GM21737 (cell line): ENCODE data around the gene GMEB1.
"Not testable (repeated sequence)": the region's sequence is repeated elsewhere in the genome, so short reads cannot be mapped to it uniquely, and the experiment has no call there.

Experiments used
- ATAC-seq: cut with Tn5 transposase; IDR thresholded peaks from one replicate; pipeline ENCODE4 v1.9.1; 2021; ENCODE audit warnings: mild to moderate bottlenecking, moderate library complexity; ENCODE audit not compliant: unreplicated experiment

The GMEB1 gene

DNA sequence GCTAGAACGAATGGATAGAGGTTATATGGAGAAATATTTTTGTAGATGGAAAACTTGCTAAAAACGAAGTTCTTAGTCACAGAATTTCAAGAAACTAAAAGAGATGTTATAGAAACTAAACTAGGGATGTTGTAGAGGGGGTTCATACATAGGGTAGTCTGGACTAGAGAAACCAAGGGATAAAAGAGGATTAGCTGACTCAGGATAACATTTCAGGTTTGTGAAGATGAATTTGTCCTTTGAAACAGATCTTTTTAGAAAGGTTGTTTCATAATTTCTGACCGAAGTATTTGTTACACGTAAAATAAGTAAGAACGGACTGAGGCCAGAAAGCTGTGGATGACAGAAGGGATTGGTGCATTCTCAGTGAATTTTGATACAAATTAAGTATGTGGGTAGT lies 81.7 kb downstream of the GMEB1 start:
- ATAC-seq = no peak

DNA sequence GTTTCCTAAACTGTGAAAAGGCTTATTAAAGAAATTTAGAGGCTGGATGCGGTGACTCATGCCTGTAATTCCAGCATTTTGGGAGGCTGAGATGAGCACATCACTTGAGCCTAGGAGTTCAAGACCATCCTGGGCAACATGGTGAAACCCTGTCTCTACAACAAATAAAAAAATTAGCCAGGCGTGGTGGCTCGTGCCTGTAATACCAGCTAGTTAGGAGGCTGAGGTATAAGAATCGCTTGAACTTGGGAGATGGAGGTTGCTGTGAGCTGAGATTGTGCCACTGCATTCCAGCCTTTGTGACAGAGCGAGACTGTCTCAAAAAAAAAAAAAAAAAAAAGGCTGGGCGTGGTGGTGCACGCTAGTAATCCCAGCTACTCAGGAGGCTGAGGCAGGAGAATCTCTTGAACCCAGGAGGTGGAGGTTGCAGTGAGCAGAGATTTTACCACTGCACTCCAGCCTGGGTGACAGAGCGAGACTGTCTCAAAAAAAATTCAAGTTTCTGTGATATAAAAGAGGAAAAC lies 82.2 kb downstream of the GMEB1 start:
- not testable (repeated sequence) for ATAC-seq

DNA sequence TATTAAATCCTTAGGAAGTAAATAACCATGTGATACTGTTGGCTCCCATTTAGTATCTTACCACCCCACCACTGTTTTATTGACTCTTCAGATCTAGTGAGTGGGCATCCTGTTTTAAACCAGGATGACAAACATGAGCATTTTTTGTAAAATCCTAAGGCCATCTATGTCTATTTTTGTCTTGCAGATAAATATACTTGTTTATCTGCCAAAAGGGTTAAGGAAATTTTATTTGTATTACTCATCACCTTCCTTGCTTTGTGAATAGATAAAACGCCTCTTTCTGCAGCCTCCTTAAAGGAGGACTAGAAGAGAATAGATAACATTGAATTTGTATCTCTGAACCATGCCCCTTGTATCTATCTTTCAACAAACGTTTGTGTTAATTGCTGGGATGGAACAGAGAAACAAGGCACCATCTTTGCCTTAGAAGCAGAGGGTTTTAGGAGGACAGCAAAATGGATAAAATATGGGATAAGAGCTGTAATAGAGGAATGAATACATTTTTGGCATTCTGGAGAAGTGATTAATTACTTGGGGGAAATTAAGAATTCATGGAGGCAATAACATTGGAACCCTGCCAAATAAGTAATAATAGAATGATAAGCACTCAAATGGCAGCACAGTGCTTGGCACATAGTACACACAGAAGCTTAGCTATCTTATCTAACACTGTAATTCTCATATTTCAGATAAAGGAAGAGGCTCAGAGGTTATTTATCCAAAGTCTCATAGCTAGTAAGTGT lies 82.9 kb downstream of the GMEB1 start:
- no peak for ATAC-seq

DNA sequence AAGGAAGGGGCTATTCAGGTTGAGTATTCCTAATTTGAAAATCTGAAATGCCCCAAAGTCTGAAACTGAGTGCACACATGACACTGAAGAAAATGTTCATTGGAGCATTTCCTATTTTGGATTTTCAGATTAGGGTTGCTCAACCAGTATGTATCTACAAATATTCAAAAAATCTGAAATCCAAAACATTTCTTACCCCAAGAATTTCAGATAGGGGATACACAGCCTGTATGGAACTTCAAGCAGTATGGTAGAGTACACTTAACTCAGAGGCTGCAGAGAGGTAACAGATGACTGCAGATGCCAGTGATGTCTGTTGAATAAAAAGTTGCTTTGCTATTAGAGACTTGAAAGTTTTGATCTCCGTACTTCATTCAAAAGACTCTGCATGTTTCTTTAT lies 87.1 kb downstream of the GMEB1 start:
- ATAC-seq = no peak

DNA sequence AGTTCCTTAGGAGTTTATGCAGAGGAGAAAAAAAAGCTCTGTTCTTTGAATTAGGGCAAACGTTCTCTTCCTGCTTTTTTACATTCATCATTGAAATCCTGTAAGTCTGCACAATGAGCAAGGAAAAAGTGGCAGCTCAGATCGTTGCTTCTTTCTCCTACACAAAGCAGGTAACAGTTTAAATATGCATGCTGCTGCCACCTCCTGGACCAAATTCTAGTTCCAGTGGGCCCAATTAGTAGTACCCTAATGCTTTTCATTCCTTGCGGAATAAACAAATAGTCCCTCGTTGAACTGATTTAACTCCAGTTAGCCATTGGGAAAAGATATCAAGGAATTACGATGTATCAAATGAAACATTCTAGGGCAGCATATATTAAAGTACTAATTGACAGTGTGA lies 88.3 kb downstream of the GMEB1 start:
- ATAC-seq = no peak

DNA sequence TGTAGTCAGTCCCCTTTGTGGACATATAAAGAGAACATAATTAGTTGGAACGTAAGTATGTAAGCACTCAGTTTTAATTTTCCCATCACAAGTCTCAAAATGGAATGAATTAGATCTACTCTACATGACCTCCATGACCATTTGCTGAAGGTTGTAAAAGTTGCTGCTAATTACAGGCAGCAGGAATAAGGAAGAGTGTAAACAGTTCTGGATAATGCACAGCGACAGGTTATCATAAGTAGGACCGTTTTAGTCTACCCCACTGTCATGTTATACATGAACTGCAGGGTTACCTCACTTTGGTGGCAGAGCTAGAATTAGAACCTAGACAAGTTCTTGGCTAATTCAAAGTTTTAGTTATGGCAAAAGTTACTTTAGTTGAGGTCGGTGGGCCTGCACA lies 89.8 kb downstream of the GMEB1 start:
- ATAC-seq = no peak

DNA sequence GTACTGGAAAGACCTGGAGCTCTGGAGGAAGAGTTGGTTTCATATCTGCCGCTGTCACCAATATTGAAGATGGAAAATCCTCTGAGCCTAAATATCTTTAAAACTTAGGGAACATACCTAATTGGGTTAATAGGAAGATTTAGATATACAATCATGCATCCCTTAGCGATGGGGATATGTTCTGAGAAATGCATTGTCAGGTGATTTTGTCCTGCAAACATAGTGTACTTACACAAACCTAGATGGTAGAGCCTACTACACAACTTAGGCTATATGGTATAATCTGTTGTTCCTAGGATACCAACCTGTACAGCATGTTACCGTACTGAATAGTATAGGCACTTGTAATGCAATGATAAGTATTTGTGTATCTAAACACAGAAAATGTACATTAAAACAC lies 90.7 kb downstream of the GMEB1 start:
- no peak for ATAC-seq

DNA sequence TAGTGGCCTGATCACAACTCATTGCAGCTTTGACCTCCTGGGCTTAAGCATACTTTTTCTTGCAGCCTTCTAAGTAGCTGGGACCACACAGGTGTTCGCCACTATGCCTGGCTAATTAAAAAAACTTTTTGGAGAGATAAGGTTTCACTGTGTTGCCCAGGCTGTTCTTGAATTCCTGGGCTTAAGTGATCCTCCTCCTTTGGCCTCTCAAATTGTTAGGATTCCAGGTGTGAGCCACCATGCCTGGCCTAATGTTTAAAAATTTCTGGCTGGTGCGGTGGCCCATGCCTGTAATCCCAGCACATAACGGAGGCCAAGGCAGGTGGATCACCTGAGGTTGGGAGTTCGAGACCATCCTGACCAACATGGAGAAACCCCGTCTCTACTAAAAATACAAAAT lies 92.6 kb downstream of the GMEB1 start:
- no peak for ATAC-seq

DNA sequence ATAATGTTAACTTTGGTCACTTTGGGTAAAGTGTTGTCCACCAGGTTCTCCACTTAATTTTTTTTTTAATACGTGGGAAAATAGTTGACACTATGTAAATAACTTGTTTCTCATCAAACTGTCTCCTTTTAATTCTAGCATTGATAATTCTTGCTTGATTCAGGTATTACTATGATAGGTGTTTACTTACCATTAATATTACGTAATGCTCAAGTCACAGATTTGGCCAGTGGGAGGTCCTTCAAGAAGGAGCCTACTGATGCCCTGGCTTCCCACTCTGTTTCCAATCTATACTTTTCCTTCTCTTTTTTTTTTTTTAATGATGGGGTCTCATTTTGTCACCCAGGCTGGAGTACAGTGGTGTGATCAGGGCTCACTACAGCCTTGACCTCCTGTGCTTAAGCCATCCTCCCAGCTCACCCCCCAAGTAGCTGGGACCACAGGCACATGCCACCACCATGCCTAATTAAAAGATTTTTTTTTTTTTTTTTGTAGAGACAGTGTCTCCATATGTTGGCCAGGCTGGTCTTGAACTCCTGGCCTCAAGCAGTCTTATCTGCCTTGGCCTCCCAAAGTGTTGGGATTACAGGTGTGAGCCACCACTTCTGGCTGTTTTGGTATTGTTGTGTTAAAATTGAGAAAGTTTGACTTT lies 98.1 kb downstream of the GMEB1 start:
- ATAC-seq = no peak
